Vagina (tissue), 2 donors: Measurements from ENCODE around the gene ZNF280D. TPM values are rescaled to one million over a fixed set of nuclear protein-coding genes. Genes with fewer than 3 reads are reported as not detected.

Source experiments
- DNase-seq, 2 donors: peaks; one replicate each; pipeline ENCODE4 v3.0.0-alpha.2; 2017; ENCODE audit errors: extremely low spot score in 2 of 2
- H3K27ac ChIP-seq: fragments of 200-600 bp; sonication (generic); one replicate; pipeline ENCODE4 v1.5.1; 2019
- H3K27me3 ChIP-seq: fragments of 200-600 bp; sonication (generic); one replicate; pipeline ENCODE4 v1.5.1; 2019
- H3K36me3 ChIP-seq, 2 donors: fragments of 200-600 bp; sonication (generic); one replicate each; pipeline ENCODE4 v1.5.1; 2017 to 2019
- H3K4me1 ChIP-seq: fragments of 200-600 bp; sonication (generic); one replicate; pipeline ENCODE4 v1.5.1; 2019
- H3K4me3 ChIP-seq, 2 donors: fragments of 200-600 bp; sonication (generic); 1 replicate in 1 of 2; 2 replicates in 1 of 2; pipeline ENCODE4 v1.5.1; 2016 to 2019
- H3K9me3 ChIP-seq: fragments of 200-600 bp; sonication (generic); one replicate; pipeline ENCODE4 v1.5.1; 2019
- POLR2A ChIP-seq, 2 donors: fragments of 450-650 bp; IDR thresholded peaks; one replicate each; pipeline ENCODE4 v1.6.1; 2017; ENCODE audit warnings: antibody characterized with exemption in 2 of 2, mild to moderate bottlenecking in 2 of 2, moderate library complexity in 2 of 2
- POLR2AphosphoS5 ChIP-seq, 2 donors: sonication (generic); formaldehyde crosslinking; IDR thresholded peaks; one replicate each; pipeline ENCODE4 v1.9.0; 2017; ENCODE audit warnings: antibody characterized with exemption in 2 of 2, mild to moderate bottlenecking in 2 of 2, low read depth in 1 of 2; ENCODE audit not compliant: insufficient read depth in 1 of 2
- intact Hi-C: fragments of 100-400 bp; cut with DNase I; formaldehyde crosslinking; loops from one replicate; pipeline ENCODE4 v1.15.1; 2023
- total RNA-seq: library from RNA; depleted of rRNA; stranded (reverse); fragments of >200 nt; gene quantifications from one replicate; pipeline ENCODE4 v1.2.3, GENCODE V29; 2016
- TF ChIP-seq, protein P1 (sequence below), 3 experiments: fragments of 450-650 bp in 2 of 3; fragments of 200-600 bp in 1 of 3; sonication (generic) in 1 of 3; IDR thresholded peaks; one replicate each; pipeline ENCODE4 v1.5.1; 2017 to 2019; ENCODE audit warnings: antibody characterized with exemption in 3 of 3, mild to moderate bottlenecking in 2 of 3, moderate library complexity in 2 of 3

Gene ZNF280D
- total RNA-seq, 1 donor from 2014 or later = 57.9 TPM

DNA sequence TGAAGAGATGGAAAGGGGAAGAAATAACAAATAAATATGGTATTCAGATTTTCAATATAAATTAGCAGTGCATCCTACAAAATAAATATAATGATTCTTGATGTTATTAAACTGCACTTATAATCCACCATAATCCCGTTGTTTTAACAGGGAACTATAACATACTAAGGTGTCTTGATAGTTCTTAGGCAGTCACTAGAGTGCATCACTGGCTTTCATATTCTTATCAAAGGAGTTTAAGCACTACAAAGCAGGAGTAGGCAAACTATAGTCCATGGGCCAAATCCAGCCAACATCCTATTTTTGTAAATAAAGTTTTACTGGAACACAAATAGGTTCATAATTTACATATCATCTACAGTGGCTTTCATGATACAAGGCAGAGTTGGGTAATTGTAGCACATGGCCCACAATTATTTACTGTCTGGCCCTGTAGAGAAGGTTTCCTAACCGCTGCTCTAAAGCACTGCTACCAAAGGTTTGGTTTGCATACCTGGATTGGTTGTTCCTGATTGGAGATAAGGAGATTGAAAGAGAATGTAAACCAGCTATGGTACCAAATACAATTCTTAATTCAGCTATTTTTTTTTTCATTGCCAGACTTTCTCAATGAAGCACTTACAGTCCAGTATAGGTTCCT, 104.3 kb downstream of the ZNF280D start:
- Histone ChIP-seq H3K4me3 (no peak overlapping the region), H3K27me3 (no peaks in the 10 kb centered on the region), H3K4me1 (no peaks in the 10 kb centered on the region), H3K36me3 (peaks cover 0 to 9% of the 10 kb centered on the region in 2 donors), H3K27ac (no peak overlapping the region), H3K9me3 (no peaks in the 10 kb centered on the region)
- intact Hi-C loops = no loop called here
- no peak for DNase-seq
- TF ChIP-seq POLR2A (IDR thresholded peaks at IDR 0.05) = no peak
- TF ChIP-seq, protein P1, sequence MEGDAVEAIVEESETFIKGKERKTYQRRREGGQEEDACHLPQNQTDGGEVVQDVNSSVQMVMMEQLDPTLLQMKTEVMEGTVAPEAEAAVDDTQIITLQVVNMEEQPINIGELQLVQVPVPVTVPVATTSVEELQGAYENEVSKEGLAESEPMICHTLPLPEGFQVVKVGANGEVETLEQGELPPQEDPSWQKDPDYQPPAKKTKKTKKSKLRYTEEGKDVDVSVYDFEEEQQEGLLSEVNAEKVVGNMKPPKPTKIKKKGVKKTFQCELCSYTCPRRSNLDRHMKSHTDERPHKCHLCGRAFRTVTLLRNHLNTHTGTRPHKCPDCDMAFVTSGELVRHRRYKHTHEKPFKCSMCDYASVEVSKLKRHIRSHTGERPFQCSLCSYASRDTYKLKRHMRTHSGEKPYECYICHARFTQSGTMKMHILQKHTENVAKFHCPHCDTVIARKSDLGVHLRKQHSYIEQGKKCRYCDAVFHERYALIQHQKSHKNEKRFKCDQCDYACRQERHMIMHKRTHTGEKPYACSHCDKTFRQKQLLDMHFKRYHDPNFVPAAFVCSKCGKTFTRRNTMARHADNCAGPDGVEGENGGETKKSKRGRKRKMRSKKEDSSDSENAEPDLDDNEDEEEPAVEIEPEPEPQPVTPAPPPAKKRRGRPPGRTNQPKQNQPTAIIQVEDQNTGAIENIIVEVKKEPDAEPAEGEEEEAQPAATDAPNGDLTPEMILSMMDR (IDR thresholded peaks at IDR 0.05) = no peak
- no peak for TF ChIP-seq POLR2AphosphoS5 (IDR thresholded peaks at IDR 0.05; ENCODE audit: insufficient read depth in 1 of 2, low read depth in 1 of 2)

DNA sequence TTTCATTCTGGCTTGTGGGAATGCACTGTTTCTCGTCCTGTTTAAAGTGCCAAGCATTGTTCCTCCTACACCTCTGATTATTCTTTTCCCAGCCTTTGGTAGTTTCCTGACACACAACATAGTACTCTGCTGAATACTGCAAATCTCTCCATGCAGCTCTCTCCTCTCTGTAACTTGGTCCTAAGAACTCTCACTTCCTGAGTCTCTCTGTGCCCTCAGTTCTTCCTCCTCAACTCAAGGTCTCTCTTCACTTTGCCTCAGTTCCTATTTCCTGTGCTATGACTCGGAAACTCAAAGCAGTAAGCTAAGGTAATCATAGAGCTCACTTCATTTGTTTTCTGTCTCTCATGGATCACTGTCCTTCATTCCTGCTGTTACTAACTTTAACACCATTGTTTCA, 113.4 kb downstream of the ZNF280D start:
- DNase-seq = no peak
- Histone ChIP-seq H3K27ac (no peak overlapping the region), H3K27me3 (no peaks in the 10 kb centered on the region), H3K36me3 (no peaks in the 10 kb centered on the region), H3K4me1 (no peaks in the 10 kb centered on the region), H3K9me3 (no peaks in the 10 kb centered on the region), H3K4me3 (no peak overlapping the region)
- intact Hi-C loops = no loop called here
- TF ChIP-seq, protein P1 (IDR thresholded peaks at IDR 0.05) = no peak
- TF ChIP-seq POLR2AphosphoS5 (IDR thresholded peaks at IDR 0.05; ENCODE audit: insufficient read depth in 1 of 2, low read depth in 1 of 2) (no peak), POLR2A (IDR thresholded peaks at IDR 0.05) (no peak)

DNA sequence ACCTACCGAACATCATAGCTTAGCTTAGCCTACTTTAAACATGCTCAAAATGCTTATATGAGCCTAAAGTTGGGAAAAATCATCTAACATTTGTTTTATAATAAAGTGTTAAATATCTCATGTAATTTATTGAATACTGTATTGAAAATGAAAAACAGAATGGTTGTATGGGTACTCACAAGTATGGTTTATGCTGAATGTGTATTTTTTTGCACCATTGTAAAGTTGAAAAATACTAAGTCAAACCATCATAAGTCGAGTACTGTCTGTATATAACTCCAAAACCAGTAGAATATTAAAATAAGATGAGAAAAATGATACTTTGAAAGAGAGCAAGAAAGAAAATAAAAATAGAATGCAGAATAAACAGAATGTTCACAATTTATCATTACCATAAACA, 115.7 kb downstream of the ZNF280D start:
- no peak for DNase-seq
- intact Hi-C loops = no loop called here
- Histone ChIP-seq H3K36me3 (no peaks in the 10 kb centered on the region), H3K9me3 (no peaks in the 10 kb centered on the region), H3K4me3 (no peak overlapping the region), H3K27ac (no peak overlapping the region), H3K4me1 (no peaks in the 10 kb centered on the region), H3K27me3 (no peaks in the 10 kb centered on the region)
- no peak for TF ChIP-seq POLR2A (IDR thresholded peaks at IDR 0.05)
- TF ChIP-seq, protein P1 (IDR thresholded peaks at IDR 0.05) = no peak

DNA sequence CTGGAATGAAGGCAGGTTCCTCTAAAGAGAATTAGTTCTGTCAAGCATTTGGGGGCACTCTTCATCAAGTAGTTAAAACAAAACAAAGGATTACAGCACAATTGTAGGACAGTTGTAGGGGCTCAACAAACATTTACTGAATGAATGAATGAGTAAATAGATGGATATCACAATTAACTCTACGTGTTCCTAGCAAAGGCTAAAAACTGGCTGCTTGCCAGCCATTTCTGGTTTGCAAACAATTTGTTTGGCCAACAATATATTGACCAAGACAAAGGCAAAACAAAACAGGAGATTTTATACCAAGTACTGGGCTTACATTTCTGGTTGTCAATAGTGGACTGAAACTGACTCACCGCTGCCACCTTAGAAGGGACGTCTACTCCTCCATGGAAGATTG, 116.8 kb downstream of the ZNF280D start:
- H3K9me3 ChIP-seq = no peaks in the 10 kb centered on the region
- no peak overlapping the region for H3K4me3 ChIP-seq
- no peaks in the 10 kb centered on the region for H3K4me1 ChIP-seq
- H3K27me3 ChIP-seq = no peaks in the 10 kb centered on the region
- TF ChIP-seq POLR2AphosphoS5 (IDR thresholded peaks at IDR 0.05; ENCODE audit: insufficient read depth in 1 of 2, low read depth in 1 of 2) (no peak), POLR2A (IDR thresholded peaks at IDR 0.05) (no peak)
- TF ChIP-seq, protein P1 (IDR thresholded peaks at IDR 0.05) = no peak
- DNase-seq = no peak
- intact Hi-C loops = no loop called here
- H3K36me3 ChIP-seq = no peaks in the 10 kb centered on the region
- no peak overlapping the region for H3K27ac ChIP-seq

DNA sequence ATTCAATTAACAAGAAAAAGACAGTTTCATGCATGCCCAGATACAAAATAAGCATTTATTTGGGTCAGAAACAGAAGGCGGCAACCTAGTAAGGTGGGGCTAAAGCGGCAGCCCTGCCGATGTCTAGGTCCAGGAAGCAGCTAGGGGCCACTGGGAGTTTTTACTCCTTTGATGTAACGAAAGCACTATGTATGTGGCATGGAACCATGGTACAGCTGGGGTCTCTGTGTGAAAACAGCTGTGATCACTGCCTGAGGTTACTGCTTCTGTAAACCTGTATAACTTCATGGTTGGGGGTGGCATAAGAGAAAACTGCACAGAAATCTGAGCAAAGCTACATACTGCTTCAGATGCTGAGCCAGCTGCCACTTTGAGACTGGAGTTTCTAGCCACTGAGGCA, 119.5 kb downstream of the ZNF280D start:
- intact Hi-C loops = no loop called here

More for the DNA sequence above, 119.5 kb downstream of the ZNF280D start:
- Histone ChIP-seq H3K4me3 (no peak overlapping the region), H3K36me3 (no peaks in the 10 kb centered on the region), H3K27ac (no peak overlapping the region), H3K9me3 (no peaks in the 10 kb centered on the region), H3K27me3 (no peaks in the 10 kb centered on the region), H3K4me1 (no peaks in the 10 kb centered on the region)
- DNase-seq = no peak
- TF ChIP-seq POLR2AphosphoS5 (IDR thresholded peaks at IDR 0.05; ENCODE audit: insufficient read depth in 1 of 2, low read depth in 1 of 2) (no peak), POLR2A (IDR thresholded peaks at IDR 0.05) (no peak)
- TF ChIP-seq, protein P1 (IDR thresholded peaks at IDR 0.05) = no peak
